ENCODE measurements around the gene MRE11.
"Not testable (repeated sequence)": the region's sequence is repeated elsewhere in the genome, so short reads cannot be mapped to it uniquely, and the experiment has no call there.

The MRE11 gene

GRCh38 chr11:94521684-94522083 lies 28.0 kb upstream of the MRE11 start:
- Histone ChIP-seq H3K4me1 (ENCODE audit: control insufficient read depth, insufficient read depth, low read length) (peaks cover 11% of the 10 kb centered on the region), H3K9me3 (ENCODE audit: control insufficient read depth, low read length) (no peaks in the 10 kb centered on the region)

GRCh38 chr11:94519478-94520084 lies 25.9 kb upstream of the MRE11 start:
- Histone ChIP-seq H3K9ac (ENCODE audit: low read length) (no peak overlapping the region), H3K4me3 (ENCODE audit: low read length) (no peak overlapping the region), H3K27me3 (ENCODE audit: control insufficient read depth, insufficient read depth, low read length) (no peaks in the 10 kb centered on the region), H3K4me1 (ENCODE audit: control insufficient read depth, insufficient read depth, low read length) (peaks cover 4% of the 10 kb centered on the region), H3K9me3 (ENCODE audit: control insufficient read depth, low read length) (no peaks in the 10 kb centered on the region), H3K36me3 (ENCODE audit: control insufficient read depth, insufficient read depth, low read length) (no peaks in the 10 kb centered on the region)

More at GRCh38 chr11:94521684-94522083, 28.0 kb upstream of the MRE11 start:
- Histone ChIP-seq H3K27me3 (ENCODE audit: control insufficient read depth, insufficient read depth, low read length) (no peaks in the 10 kb centered on the region), H3K4me3 (ENCODE audit: low read length) (no peak overlapping the region), H3K9ac (ENCODE audit: low read length) (no peak overlapping the region), H3K36me3 (ENCODE audit: control insufficient read depth, insufficient read depth, low read length) (no peaks in the 10 kb centered on the region)

- peaks cover 6% of the 10 kb centered on the region for H3K4me1 ChIP-seq (ENCODE audit: control insufficient read depth, insufficient read depth, low read length)
- H3K27me3 ChIP-seq (ENCODE audit: control insufficient read depth, insufficient read depth, low read length), result no peaks in the 10 kb centered on the region
- no peak overlapping the region for H3K4me3 ChIP-seq (ENCODE audit: low read length)
- H3K9me3 ChIP-seq (ENCODE audit: control insufficient read depth, low read length), result no peaks in the 10 kb centered on the region
- no peak overlapping the region for H3K9ac ChIP-seq (ENCODE audit: low read length)
- no peaks in the 10 kb centered on the region for H3K36me3 ChIP-seq (ENCODE audit: control insufficient read depth, insufficient read depth, low read length)
These were observed 24.7 kb upstream of the MRE11 start for GRCh38 chr11:94518300-94518699.

GRCh38 chr11:94516725-94517124 lies 23.1 kb upstream of the MRE11 start:
- Histone ChIP-seq H3K9me3 (ENCODE audit: control insufficient read depth, low read length) (no peaks in the 10 kb centered on the region), H3K9ac (ENCODE audit: low read length) (no peak overlapping the region), H3K4me3 (ENCODE audit: low read length) (no peak overlapping the region), H3K36me3 (ENCODE audit: control insufficient read depth, insufficient read depth, low read length) (no peaks in the 10 kb centered on the region), H3K4me1 (ENCODE audit: control insufficient read depth, insufficient read depth, low read length) (peaks cover 8% of the 10 kb centered on the region), H3K27me3 (ENCODE audit: control insufficient read depth, insufficient read depth, low read length) (no peaks in the 10 kb centered on the region)

- H3K36me3 ChIP-seq (ENCODE audit: control insufficient read depth, insufficient read depth, low read length), result no peaks in the 10 kb centered on the region
- no peak overlapping the region for H3K4me3 ChIP-seq (ENCODE audit: low read length)
- H3K27me3 ChIP-seq (ENCODE audit: control insufficient read depth, insufficient read depth, low read length), result no peaks in the 10 kb centered on the region
- no peak overlapping the region for H3K9ac ChIP-seq (ENCODE audit: low read length)
- peaks cover 8% of the 10 kb centered on the region for H3K4me1 ChIP-seq (ENCODE audit: control insufficient read depth, insufficient read depth, low read length)
- no peaks in the 10 kb centered on the region for H3K9me3 ChIP-seq (ENCODE audit: control insufficient read depth, low read length)
These were observed 21.8 kb upstream of the MRE11 start for GRCh38 chr11:94515398-94515797.

GRCh38 chr11:94513091-94513490 lies 19.4 kb upstream of the MRE11 start:
- Histone ChIP-seq H3K36me3 (ENCODE audit: control insufficient read depth, insufficient read depth, low read length) (no peaks in the 10 kb centered on the region), H3K4me3 (ENCODE audit: low read length) (no peak overlapping the region), H3K27me3 (ENCODE audit: control insufficient read depth, insufficient read depth, low read length) (no peaks in the 10 kb centered on the region), H3K9me3 (ENCODE audit: control insufficient read depth, low read length) (no peaks in the 10 kb centered on the region), H3K4me1 (ENCODE audit: control insufficient read depth, insufficient read depth, low read length) (peaks cover 5% of the 10 kb centered on the region), H3K9ac (ENCODE audit: low read length) (no peak overlapping the region)

GRCh38 chr11:94511932-94512781 lies 18.5 kb upstream of the MRE11 start, which contains the start of gene C11orf97:
Gene C11orf97, plus strand, starts transcription at chr11:94512461. Its CDS starts 68 bp downstream, at chr11:94512529.
- Histone ChIP-seq H3K27me3 (ENCODE audit: control insufficient read depth, insufficient read depth, low read length) (no peaks in the 10 kb centered on the region), H3K4me1 (ENCODE audit: control insufficient read depth, insufficient read depth, low read length) (peaks cover 5% of the 10 kb centered on the region), H3K9ac (ENCODE audit: low read length) (peak within 1 kb of the TSS; percentile 38), H3K9me3 (ENCODE audit: control insufficient read depth, low read length) (no peaks in the 10 kb centered on the region), H3K4me3 (ENCODE audit: low read length) (peak within 1 kb of the TSS; percentile 6), H3K36me3 (ENCODE audit: control insufficient read depth, insufficient read depth, low read length) (no peaks in the 10 kb centered on the region)

- Histone ChIP-seq H3K27me3 (ENCODE audit: control insufficient read depth, insufficient read depth, low read length) (no peaks in the 10 kb centered on the region), H3K36me3 (ENCODE audit: control insufficient read depth, insufficient read depth, low read length) (no peaks in the 10 kb centered on the region), H3K4me1 (ENCODE audit: control insufficient read depth, insufficient read depth, low read length) (no peaks in the 10 kb centered on the region), H3K4me3 (ENCODE audit: low read length) (no peak overlapping the region), H3K9me3 (ENCODE audit: control insufficient read depth, low read length) (no peaks in the 10 kb centered on the region), H3K9ac (ENCODE audit: low read length) (no peak overlapping the region)
These were observed 13.8 kb upstream of the MRE11 start for GRCh38 chr11:94507485-94507884.

GRCh38 chr11:94506513-94506912 lies 12.9 kb upstream of the MRE11 start:
- H3K36me3 ChIP-seq (ENCODE audit: control insufficient read depth, insufficient read depth, low read length); H3K9me3 ChIP-seq (ENCODE audit: control insufficient read depth, low read length); H3K27me3 ChIP-seq (ENCODE audit: control insufficient read depth, insufficient read depth, low read length); H3K4me3 ChIP-seq (ENCODE audit: low read length); H3K4me1 ChIP-seq (ENCODE audit: control insufficient read depth, insufficient read depth, low read length); H3K9ac ChIP-seq (ENCODE audit: low read length): not testable (repeated sequence)

GRCh38 chr11:94504689-94505293 lies 11.1 kb upstream of the MRE11 start:
- Histone ChIP-seq H3K36me3 (ENCODE audit: control insufficient read depth, insufficient read depth, low read length) (no peaks in the 10 kb centered on the region), H3K4me1 (ENCODE audit: control insufficient read depth, insufficient read depth, low read length) (no peaks in the 10 kb centered on the region), H3K27me3 (ENCODE audit: control insufficient read depth, insufficient read depth, low read length) (no peaks in the 10 kb centered on the region), H3K4me3 (ENCODE audit: low read length) (no peak overlapping the region), H3K9me3 (ENCODE audit: control insufficient read depth, low read length) (no peaks in the 10 kb centered on the region), H3K9ac (ENCODE audit: low read length) (no peak overlapping the region)

GRCh38 chr11:94501522-94501921 lies 7.9 kb upstream of the MRE11 start:
- no peaks in the 10 kb centered on the region for H3K27me3 ChIP-seq (ENCODE audit: control insufficient read depth, insufficient read depth, low read length)
- no peak overlapping the region for H3K9ac ChIP-seq (ENCODE audit: low read length)
- H3K9me3 ChIP-seq (ENCODE audit: control insufficient read depth, low read length), result no peaks in the 10 kb centered on the region
- H3K36me3 ChIP-seq (ENCODE audit: control insufficient read depth, insufficient read depth, low read length), result no peaks in the 10 kb centered on the region
- H3K4me3 ChIP-seq (ENCODE audit: low read length), result no peak overlapping the region
- no peaks in the 10 kb centered on the region for H3K4me1 ChIP-seq (ENCODE audit: control insufficient read depth, insufficient read depth, low read length)

- Histone ChIP-seq H3K4me1 (ENCODE audit: control insufficient read depth, insufficient read depth, low read length) (no peaks in the 10 kb centered on the region), H3K27me3 (ENCODE audit: control insufficient read depth, insufficient read depth, low read length) (no peaks in the 10 kb centered on the region), H3K4me3 (ENCODE audit: low read length) (no peak overlapping the region), H3K9ac (ENCODE audit: low read length) (no peak overlapping the region), H3K36me3 (ENCODE audit: control insufficient read depth, insufficient read depth, low read length) (no peaks in the 10 kb centered on the region), H3K9me3 (ENCODE audit: control insufficient read depth, low read length) (no peaks in the 10 kb centered on the region)
These were observed 6.5 kb upstream of the MRE11 start for GRCh38 chr11:94500181-94500580.

Data from mucosa of stomach (tissue), 1 donor.